Erythroblast (primary cell): ENCODE measurements around the gene OPCML.

ENCODE experiments used
- DNase-seq, 2 experiments: peaks; one replicate each; lab custom pipeline; 2025; lab: John Stamatoyannopoulos, UW
- GATA1 ChIP-seq: IDR thresholded peaks from 2 replicates; pipeline ENCODE4 v1.6.1; 2011; ENCODE audit warnings: low read depth, mild to moderate bottlenecking, control low read depth, low read length, moderate library complexity
- POLR2A ChIP-seq: IDR thresholded peaks from 2 replicates; pipeline ENCODE4 v1.6.1; 2011; ENCODE audit warnings: mild to moderate bottlenecking, low read length

Gene OPCML

DNA sequence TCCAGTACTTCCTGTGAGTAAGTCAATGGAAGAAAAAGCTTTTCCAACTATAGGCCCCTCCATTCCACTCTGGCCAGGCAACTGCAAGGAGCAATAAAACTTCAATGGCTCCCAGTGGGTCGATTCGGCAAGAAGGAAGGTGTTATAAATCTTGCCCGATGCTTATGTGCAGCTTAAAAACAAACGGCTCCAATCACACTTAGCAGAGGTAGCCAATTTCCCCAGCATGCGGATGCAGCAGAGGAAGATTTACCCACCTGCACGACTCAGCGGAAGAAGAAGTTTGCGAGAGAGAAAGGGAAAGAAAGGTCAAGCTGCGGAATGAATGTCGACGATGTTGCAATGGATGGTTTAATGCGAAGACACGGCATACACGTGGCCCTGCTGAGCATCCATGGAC, 141.5 kb downstream of the OPCML start:
- DNase-seq: no peak
- TF ChIP-seq POLR2A (no peak), GATA1 (no peak)

DNA sequence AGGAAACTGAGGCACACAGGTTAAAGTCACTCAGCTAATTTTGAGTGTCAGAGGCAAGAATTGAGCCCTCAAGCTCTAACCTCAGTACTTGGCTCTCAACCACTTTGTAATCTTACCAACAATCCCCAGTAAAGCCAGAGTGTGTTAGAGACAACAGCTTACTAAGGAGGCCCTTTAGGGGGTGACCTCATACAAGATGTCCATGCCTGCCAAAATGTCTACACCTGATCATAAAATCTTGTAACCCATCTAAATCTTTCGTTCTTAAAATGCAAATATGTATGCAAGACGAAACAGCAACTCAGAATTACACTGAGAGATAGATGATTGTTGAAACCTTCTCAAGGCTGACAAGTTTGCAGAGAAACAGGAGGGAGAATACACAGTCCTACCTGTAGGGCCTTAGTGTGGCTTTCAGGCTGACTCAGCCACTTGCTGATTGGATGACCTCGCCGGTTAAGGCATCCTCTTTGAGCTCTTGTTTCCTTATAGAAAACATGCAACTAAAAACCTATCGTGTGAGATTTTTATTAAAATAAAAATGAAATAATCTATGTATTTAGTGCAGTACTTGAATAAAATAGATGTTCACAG, 143.2 kb downstream of the OPCML start:
- TF ChIP-seq POLR2A (no peak), GATA1 (no peak)

DNA sequence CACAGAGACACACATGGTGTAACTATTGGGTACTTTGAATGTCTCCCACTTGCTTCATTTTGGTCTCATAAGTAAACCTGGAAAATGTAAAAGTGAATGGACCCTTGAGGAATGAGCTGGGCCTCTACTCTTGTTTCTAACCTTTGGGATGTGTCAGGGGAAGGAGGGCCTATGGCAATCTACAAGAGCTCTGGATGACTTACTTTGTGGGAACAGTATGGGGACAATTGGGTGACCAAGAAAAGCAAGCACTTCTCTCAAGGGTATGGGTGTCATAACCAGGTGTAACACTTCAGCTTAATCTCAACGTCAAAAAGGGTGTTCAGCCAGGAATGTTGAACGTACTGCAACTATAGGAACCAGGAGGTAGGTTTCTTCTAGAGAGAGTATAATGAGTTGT, 144.0 kb downstream of the OPCML start:
- TF ChIP-seq POLR2A (no peak), GATA1 (no peak)
- no peak for DNase-seq

More for the DNA sequence above, 143.2 kb downstream of the OPCML start:
- no peak for DNase-seq

DNA sequence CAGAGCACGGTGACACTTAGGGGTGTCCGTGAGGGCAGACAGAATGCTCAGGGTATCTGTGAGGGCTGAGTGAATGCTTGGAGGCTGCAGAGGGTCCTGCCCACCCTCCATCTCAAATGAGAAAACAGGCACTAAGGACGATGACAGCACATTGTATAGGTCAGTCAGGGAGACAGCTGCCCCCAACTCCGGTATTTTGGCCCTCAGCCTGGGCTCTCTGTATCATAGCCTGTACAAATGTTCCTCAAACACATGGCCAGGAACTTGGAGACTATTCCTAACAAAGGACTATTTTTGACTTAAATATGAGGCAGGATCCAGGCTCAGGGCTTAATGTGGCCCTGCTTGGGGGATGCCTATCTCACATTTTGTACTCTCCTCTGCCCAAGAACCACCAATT, 145.4 kb downstream of the OPCML start:
- DNase-seq: no peak
- TF ChIP-seq GATA1: no peak
- TF ChIP-seq POLR2A: no peak

DNA sequence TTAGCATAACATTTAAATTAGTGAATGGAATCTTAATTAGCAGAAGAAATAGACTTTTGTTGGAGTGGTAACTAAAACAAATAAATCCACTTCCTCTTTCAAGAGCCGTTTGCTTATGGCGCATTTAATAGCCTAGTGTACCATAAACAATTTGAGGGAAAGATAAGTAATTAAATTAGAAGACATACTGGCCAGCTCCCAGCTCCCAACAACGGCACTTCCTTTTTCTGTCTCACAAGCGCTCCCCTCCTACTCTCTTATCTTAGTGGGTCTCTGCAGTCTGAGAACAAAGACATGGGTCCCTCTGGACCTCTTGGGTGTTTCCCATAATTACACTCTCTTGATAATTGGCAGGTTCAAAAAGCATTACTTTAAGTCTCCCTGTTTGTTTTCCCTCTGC, 146.0 kb downstream of the OPCML start:
- no peak for TF ChIP-seq GATA1
- no peak for TF ChIP-seq POLR2A
- no peak for DNase-seq

DNA sequence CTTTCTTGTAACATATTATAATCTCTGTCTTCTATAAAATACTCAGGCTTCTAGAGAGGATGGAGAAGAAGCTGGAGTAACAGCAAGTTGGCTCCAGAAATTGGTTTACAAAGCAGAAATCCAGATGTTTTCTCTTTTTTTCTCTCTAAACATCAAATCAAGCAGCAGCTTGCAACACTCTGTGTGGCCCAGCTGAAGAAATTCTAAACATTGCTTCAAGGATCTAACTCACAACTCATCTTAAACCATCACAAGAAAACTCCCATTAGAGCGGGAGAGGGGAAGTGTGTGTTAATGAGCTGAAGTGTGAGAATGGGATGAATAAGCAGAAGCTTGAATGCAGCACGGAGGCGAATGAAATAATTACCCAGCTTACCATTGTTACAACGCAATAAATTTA, 146.5 kb downstream of the OPCML start:
- TF ChIP-seq GATA1 (no peak), POLR2A (no peak)
- no peak for DNase-seq

DNA sequence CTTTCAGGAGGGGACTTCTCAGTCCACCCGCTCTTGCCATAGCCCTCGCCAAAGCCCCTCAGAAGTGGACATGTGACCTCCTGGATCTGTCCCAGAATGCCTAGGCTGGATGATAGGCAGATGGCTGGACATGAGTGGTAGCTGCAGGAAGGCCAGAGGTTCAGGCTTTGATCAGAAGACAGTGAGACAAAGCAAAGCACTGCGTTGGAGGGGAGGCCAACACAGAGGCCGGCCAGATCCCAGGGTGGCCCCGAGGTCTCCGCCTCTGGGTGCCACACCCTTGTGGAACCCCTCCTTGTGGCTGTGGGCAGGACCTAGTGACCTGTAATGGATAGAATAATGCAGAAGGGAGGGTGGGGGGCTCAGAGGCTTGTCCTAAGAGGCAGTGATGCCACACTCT, 147.6 kb downstream of the OPCML start:
- no peak for DNase-seq
- TF ChIP-seq POLR2A (no peak), GATA1 (no peak)

DNA sequence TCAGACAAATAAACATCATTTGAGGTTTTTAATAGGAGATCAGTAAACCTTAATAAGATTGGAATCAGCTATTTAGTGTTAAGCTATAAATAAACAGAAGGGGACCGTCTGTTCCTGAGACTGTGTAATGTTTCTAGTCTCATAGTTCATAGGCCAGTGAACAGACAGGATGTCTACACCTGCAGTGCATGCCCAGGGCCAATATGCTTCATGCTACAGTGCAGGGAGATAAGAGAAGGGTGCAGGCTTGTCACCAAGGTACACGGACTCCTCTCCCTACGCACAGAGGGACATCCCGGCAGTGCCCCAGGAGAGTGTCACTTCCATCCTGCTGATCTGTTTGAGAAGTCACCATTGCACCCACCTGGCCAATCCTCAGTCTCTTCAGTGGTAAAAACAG, 148.6 kb downstream of the OPCML start:
- DNase-seq: no peak
- TF ChIP-seq GATA1 (no peak), POLR2A (no peak)

DNA sequence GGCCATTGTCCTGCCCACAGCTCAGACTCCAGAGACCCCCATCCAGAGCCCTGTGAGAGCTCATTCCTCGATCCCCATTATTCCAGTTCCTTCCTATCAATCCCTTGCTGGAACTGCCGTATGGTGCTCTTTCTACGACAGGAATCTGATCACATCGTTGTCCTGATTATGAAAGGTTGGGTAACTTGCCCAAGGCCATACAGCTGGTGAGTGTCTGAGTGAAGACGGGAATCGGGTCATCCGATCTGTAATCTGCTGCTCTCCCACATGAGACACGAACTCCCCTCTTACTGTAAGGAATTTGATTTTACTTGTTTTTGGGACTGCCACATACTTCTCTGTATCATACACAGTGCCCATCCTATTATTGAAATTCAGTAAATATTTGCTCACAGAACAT, 149.1 kb downstream of the OPCML start:
- TF ChIP-seq GATA1: no peak
- no peak for TF ChIP-seq POLR2A
- no peak for DNase-seq

DNA sequence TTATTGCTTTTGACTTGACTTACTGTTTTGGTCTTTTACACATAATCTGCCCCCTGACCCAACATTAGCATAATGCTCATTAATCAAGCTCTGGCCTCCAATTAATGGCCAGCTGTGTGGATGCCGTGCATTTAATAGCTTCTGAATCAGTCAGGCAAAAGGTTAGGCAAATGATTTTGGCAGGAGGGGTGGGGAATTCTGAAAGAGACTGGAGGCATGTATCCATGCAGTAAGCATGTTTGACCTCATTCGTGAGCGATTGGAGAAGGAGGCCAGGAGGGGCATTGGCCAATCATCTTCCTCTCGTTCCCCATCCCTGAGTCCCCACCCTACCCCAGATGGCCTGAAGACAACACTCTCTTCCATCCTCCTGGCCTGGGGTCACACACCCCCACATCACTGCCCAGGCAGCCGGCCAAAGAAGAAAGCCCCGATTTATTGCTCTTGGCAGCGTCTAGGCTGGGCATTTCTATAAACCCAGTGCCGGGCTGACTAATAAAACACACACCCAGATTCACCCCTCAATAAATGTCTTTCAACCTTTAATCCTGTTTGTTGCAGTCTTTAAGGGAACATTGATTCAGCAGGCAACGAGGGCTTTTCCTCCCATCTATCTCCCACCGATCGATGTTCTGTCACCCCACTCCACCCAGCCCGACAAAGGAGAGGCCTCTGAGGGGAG, 150.0 kb downstream of the OPCML start:
- no peak for DNase-seq
- TF ChIP-seq POLR2A: no peak
- TF ChIP-seq GATA1: no peak

DNA sequence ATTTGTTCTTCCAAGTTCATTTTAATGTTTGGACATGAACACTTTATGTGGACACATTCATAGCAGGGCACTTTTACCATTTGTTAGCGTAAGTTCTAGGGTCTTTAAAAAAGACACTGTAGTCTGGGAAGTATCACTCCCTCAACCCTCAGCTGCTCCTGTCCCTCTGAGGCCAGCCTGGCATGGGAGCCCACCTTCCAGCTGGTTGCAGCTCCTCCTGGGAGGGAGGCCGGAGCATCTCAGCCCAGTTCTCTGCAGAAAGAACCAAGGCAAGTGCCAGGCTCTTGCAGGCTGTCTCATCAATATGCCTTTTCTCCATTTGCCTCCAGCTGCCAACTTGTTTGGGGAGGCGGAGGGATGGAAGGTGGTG, 150.6 kb downstream of the OPCML start:
- TF ChIP-seq POLR2A: no peak
- TF ChIP-seq GATA1: no peak
- no peak for DNase-seq

DNA sequence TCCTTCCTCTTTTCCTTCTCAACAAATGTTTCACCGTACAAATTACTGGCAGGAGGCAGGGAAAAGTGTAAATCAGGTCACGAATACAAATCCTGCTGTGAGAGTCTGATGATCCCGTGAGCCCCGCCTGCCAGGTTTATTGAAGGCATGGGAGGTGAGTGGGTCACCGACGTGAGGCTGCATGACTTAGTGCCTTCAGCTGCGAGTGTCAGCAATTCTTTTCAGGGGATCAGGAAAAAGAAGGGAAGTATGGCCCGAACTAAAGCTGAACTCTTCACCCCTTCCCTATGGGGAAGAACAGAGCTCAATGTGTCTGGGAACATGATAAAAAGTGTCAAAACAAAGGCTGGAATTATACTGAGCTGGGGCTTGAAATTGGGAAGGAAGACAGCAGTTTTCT, 166.2 kb downstream of the OPCML start:
- no peak for TF ChIP-seq POLR2A
- TF ChIP-seq GATA1: no peak
- no peak for DNase-seq

DNA sequence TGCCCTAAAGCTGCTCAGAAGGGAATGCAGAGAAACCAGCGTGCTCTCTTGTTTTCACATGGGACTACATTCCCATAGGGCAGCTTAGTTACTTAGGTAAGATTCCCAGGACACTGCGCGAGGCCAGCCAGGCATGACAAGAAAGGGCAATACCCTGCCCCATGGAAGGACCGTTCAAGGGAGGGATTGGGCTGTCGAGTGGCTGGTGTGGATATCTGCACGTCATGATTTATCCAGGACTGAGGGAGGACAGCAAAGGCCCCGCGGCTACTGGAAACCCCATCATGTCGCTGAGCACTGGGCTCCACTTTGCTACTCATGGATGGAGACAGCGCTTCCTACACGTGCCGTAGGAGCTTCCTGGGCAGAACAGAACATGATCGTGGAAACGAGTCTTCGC, 169.4 kb downstream of the OPCML start:
- DNase-seq: no peak
- TF ChIP-seq GATA1 (no peak), POLR2A (no peak)

DNA sequence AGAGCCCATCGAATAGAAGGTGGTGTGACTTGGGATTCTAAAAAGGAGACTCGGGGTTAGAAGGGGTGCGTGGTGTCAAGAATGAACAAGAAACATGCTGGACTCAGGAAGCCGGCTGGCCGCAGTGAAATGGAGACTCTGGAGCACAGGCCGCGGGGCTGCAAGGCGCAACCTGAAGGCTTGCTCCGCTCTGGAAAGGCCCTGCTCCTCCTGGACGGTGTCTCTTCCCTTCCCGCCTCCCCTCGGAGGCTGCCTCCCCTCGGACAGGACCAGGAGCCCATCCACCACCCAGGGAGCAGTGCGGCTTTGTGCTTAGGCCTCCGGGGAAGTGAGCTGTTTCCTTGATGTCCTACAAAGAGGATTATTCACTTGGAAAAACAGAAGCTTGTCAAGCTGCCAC, 170.1 kb downstream of the OPCML start:
- TF ChIP-seq POLR2A (no peak), GATA1 (no peak)
- no peak for DNase-seq

DNA sequence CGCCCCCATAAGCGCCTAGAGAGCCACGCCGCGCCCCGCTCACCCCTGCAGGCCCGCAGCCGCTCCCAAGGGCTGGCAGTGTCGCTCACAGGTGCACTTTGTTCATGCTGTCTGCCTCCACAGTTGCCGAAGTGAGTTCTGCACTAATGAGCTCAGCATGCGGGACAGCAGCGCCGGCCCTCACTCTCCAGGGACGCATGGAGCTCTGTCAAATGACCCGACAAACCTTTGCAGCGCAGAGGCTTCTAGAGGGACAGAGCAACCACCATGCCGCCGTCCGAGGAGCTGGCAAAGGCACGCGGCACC, 170.7 kb downstream of the OPCML start:
- DNase-seq: no peak
- no peak for TF ChIP-seq POLR2A
- TF ChIP-seq GATA1: no peak

DNA sequence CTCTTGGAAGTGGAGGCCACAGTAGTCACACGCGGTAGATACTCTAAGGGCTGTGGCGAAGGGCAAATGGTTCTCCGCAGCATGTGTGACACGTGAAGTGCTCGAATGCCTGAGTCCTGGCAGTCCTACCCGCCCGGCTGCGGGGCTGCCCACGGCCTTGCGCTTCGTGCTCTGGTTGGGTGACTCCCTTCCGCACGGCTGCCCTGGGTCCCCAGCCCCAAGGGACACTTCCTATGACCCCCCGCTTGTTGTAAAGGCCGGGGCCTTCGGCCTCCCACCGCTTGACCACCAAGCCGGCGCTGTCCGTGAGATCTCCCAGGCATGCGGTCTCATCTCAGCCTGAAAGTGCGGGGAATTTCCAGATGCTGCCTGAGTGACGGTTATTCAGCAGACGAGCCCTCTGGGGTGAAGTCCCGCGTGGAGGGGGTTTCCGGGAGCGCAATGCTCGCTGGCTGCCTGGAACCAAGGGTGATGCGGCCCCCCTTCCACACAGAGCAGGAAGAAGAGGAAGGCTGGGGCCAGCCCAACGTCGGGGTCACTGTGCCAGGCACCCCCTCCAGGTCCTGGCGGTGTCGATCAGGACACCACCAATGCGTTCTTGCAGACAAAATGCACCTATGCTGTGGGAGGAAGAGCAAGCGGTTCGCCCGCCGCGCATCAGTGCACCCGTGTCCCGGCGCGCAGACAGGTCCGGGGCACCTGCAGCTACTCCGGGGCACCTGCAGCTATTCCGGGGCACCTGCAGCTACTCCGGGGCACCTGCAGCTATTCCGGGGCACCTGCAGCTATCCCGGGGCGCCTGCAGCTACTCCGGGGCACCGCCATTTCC, 171.2 kb downstream of the OPCML start:
- no peak for DNase-seq
- TF ChIP-seq POLR2A (no peak), GATA1 (no peak)
